HUES64 (cell line): ENCODE data around the gene ESM1.
A peak's percentile ranks its signal among the peaks of the same experiment; 100 is the strongest.
"Not testable (repeated sequence)": the region's sequence is repeated elsewhere in the genome, so short reads cannot be mapped to it uniquely, and the experiment has no call there.

Source experiments
- H3K27ac ChIP-seq: 2 replicates; pipeline ENCODE4 v1.7.0; 2013; ENCODE audit warnings: low read depth, low read length, inconsistent platforms
- H3K27me3 ChIP-seq: 2 replicates; pipeline ENCODE4 v1.6.1; 2013; ENCODE audit warnings: mild to moderate bottlenecking, low read length; ENCODE audit not compliant: insufficient read depth
- H3K36me3 ChIP-seq: 2 replicates; pipeline ENCODE4 v1.6.1; 2013; ENCODE audit warnings: mild to moderate bottlenecking, low read length; ENCODE audit not compliant: insufficient read depth
- H3K4me1 ChIP-seq: 2 replicates; pipeline ENCODE4 v1.6.1; 2013; ENCODE audit warnings: mild to moderate bottlenecking, low read length, moderate library complexity; ENCODE audit not compliant: insufficient read depth
- H3K4me3 ChIP-seq: 2 replicates; pipeline ENCODE4 v1.5.1; 2013; ENCODE audit warnings: mild to moderate bottlenecking, low read length, moderate library complexity
- H3K9ac ChIP-seq: 2 replicates; pipeline ENCODE4 v1.6.1; 2013; ENCODE audit warnings: mild to moderate bottlenecking, low read depth, low read length
- H3K9me3 ChIP-seq: 2 replicates; pipeline ENCODE4 v1.6.1; 2013; ENCODE audit warnings: low read depth, low read length; ENCODE audit not compliant: insufficient read depth
- WGBS: fragments of 150-250, 120-280 bp; methylation state at CpG from one replicate; pipeline ENCODE4 v1.1.7; 2013; ENCODE audit warnings: missing lambda C conversion rate; 5-methylcytosine and 5-hydroxymethylcytosine counted together

Gene ESM1

DNA sequence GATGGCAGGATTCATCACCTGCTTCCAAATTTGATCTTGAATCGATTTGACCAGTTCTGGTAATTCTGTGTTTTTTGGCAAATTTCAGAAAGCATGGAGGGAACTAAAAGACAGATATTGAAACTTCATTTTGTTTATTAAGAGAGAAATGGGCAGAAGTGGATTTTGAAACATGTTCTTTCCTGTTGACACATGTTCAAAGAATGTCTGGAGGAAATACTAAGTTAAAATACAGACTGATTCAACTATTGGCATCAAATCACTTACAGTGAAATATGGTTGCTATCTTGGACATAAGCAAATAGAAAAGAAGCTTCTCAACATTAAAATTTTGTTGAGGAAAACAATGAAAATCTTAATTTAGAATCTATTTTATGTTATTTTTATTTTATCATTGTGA, 19.3 kb upstream of the ESM1 start:
- Histone ChIP-seq H3K4me1 (no peaks in the 10 kb centered on the region), H3K4me3 (no peak overlapping the region), H3K27me3 (no peaks in the 10 kb centered on the region), H3K36me3 (no peaks in the 10 kb centered on the region), H3K9me3 (no peaks in the 10 kb centered on the region), H3K27ac (no peak overlapping the region), H3K9ac (no peak overlapping the region)
- WGBS = 88% methylated on average over 1 of the region's 1 CpG

DNA sequence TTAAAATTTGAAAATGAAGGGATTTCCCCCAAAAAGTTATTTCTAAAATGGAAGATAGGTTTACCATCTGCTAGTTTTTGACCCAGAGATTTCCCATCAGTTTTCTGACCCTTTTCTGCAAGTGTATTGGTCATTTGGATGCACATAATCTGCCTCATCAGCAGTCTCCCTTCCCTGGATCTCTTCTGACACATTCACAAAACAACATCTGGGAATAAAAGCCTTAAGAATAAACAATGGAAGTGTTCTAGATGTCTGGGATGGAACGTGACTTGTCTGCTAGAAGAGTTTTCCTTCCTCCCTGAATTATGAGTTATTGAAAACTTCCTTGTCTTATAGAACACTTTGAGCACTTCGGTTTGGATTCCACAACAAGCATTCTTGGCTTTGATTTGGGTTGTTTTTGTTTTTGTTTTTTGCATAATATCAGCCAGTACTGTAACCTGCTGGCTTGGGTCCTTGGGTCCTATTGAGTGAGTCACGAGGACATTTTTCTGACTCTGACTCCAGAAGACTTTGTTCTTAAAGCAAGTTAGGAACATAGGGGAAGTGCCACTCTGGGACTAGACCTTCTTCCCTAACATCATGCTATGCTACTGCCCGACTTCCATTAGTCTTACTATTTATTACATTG, 18.2 kb upstream of the ESM1 start:
- Histone ChIP-seq H3K9ac (no peak overlapping the region), H3K4me3 (no peak overlapping the region), H3K27ac (no peak overlapping the region), H3K4me1 (no peaks in the 10 kb centered on the region), H3K27me3 (no peaks in the 10 kb centered on the region), H3K9me3 (no peaks in the 10 kb centered on the region), H3K36me3 (no peaks in the 10 kb centered on the region)
- WGBS = 96% methylated on average over 3 of the region's 4 CpGs

DNA sequence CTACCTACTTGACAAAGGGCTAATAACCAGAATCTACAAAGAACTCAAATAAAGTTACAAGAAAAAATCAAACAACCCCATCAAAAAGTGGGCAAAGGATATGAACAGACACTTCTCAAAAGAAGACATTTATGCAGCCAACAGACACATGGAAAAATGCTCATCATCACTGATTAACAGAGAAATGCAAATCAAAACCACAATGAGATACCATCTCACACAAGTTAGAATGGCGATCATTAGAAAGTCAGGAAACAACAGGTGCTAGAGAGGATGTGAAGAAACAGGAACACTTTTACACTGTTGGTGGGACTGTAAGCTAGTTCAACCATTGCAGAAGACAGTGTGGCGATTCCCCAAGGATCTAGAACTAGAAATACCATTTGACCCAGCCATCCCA, 16.8 kb upstream of the ESM1 start:
- WGBS = 83% methylated on average over 1 of the region's 2 CpGs

DNA sequence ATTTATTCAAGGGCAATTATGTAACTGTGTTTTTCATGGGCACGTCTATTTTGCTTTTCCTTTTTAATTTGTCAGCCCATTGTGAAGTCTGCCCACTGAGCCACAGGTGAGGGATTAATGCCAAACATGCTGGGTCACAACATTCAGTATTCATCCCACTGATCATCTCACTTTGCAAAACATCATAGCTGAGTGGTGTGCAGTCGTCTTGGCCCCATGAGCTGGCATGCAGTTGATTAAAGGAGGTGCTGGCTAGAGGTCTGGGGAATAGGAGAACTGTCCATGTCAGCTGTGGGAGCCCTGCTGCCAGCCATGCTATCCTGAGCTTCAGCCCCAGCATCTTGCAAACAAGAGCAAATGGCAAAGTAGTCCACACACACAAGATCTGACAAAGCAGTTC, 11.7 kb upstream of the ESM1 start:
- H3K4me3 ChIP-seq = no peak overlapping the region
- H3K4me1 ChIP-seq = peaks cover 15% of the 10 kb centered on the region
- H3K27ac ChIP-seq = no peak overlapping the region
- no peaks in the 10 kb centered on the region for H3K27me3 ChIP-seq
- no peaks in the 10 kb centered on the region for H3K9me3 ChIP-seq
- no peaks in the 10 kb centered on the region for H3K36me3 ChIP-seq
- 80% methylated on average over 2 of the region's 2 CpGs for WGBS
- no peak overlapping the region for H3K9ac ChIP-seq

More for the DNA sequence above, 16.8 kb upstream of the ESM1 start:
- H3K9ac ChIP-seq, H3K27ac ChIP-seq, H3K9me3 ChIP-seq, H3K4me1 ChIP-seq, H3K27me3 ChIP-seq, H3K36me3 ChIP-seq, H3K4me3 ChIP-seq: not testable (repeated sequence)

DNA sequence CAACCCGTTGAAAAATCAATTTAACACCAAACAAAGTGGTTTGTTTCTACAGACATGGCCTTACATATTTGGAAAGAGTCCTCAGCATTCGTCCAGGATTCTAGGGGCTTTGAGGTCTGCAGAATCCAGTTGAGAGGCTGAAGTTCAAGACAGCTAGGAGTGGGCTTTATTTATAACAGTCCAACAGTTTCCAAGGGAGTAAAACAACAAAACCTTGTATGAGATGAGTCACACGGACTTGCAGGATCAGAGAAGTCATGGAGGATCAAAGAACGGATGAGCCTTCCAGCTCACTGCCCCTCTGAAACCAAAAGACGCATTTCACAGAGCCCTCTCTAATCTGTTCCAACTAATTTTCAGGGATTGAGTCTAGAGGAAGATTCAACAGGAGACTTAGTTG, 11.1 kb upstream of the ESM1 start:
- H3K4me3 ChIP-seq = no peak overlapping the region
- no peak overlapping the region for H3K9ac ChIP-seq
- no peak overlapping the region for H3K27ac ChIP-seq
- H3K4me1 ChIP-seq = peaks cover 15% of the 10 kb centered on the region
- no peaks in the 10 kb centered on the region for H3K9me3 ChIP-seq
- H3K27me3 ChIP-seq = no peaks in the 10 kb centered on the region
- 90% methylated on average over 5 of the region's 5 CpGs for WGBS
- no peaks in the 10 kb centered on the region for H3K36me3 ChIP-seq

DNA sequence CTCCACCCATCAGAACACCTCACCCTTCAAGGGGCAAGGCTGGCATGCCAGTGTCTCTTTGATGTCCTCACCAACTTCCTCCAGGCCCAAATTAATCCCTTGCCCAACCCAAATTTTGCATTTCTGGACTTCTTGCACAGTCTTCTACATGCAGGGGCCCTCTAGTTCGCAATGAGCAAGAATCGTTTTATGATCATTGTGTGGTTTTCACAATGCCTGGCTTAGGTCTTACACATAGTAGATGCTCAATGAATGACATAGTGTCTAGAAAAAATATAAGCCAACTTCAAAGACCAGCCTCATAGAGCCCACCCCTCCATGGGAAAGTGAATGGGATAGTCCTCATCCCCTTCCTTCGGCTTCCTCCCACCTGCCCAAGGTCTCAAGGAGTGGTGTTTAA, 9.8 kb upstream of the ESM1 start:
- H3K27me3 ChIP-seq = no peaks in the 10 kb centered on the region
- H3K9me3 ChIP-seq = no peaks in the 10 kb centered on the region
- H3K4me3 ChIP-seq = no peak overlapping the region
- no peaks in the 10 kb centered on the region for H3K36me3 ChIP-seq
- H3K4me1 ChIP-seq = peaks cover 21% of the 10 kb centered on the region
- 100% methylated on average over 3 of the region's 3 CpGs for WGBS
- no peak overlapping the region for H3K27ac ChIP-seq
- no peak overlapping the region for H3K9ac ChIP-seq

DNA sequence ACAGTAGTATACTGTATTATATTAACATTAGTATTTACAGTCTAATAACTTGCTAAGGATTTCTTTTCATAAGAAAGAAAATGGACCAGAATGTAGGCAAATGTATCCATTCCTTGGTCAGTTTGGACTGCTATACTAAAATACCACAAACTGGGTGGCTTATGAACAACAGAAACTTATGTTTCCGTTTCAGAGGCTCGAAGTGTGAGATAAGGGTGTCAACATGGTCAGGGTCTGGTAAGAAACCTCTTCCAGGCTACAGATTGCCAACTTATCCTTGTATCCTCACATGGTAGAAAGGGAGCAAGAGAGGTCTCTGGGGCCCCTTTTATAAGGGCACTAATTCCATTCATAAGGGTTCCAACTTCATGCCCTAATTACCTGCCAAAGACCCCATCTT, 9.2 kb upstream of the ESM1 start:
- Histone ChIP-seq H3K9me3 (no peaks in the 10 kb centered on the region), H3K27ac (no peak overlapping the region), H3K9ac (no peak overlapping the region), H3K27me3 (no peaks in the 10 kb centered on the region), H3K4me3 (no peak overlapping the region), H3K36me3 (no peaks in the 10 kb centered on the region), H3K4me1 (peaks cover 21% of the 10 kb centered on the region)
- WGBS = 95% methylated on average over 2 of the region's 2 CpGs

DNA sequence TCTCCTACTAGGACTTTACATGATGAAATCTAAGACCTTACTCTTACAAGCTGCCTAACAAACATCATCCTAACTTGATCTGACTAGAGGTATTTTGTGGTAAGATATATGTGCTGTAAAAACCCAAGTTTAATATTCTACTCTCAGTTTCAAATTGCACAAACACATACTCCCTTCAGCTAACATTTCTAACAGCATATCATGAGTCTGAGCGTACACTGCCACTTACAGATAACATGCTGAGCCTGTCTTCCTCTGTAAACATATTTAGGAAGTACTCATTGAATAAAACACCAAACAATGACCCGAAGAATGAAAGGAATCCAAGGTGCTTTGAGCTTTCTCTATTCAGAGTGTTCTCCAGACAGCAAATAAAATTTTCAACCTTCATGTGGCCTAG, 7.9 kb upstream of the ESM1 start:
- H3K36me3 ChIP-seq = no peaks in the 10 kb centered on the region
- H3K4me1 ChIP-seq = peaks cover 25% of the 10 kb centered on the region
- H3K27ac ChIP-seq = no peak overlapping the region
- H3K4me3 ChIP-seq = 0 out of 2 replicates have a peak overlapping the region, but pooled peaks have one; percentile 2
- H3K9ac ChIP-seq = no peak overlapping the region
- 33% methylated on average over 2 of the region's 2 CpGs for whole genome bisulfite sequencing
- H3K9me3 ChIP-seq = no peaks in the 10 kb centered on the region
- H3K27me3 ChIP-seq = no peaks in the 10 kb centered on the region

DNA sequence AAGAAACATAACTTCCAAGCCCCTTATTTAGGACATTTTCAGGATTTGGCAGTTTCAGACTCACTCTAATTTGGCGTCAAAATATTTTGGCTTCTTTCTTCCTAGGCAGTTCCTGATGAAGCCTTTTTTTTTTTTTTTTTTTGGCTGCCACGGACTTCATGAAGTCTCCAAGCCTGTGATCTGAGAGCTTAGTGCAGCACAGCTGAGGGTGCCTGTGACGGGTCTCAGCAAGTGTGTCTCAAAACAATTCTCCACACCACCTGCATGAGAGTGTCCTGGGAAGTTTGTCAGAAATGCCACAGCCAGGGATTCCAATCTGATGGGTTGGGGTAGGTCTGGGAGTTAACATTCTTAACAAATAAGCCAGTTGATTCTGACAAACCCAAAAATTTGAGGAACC, 6.0 kb upstream of the ESM1 start:
- Histone ChIP-seq H3K9me3 (no peaks in the 10 kb centered on the region), H3K4me3 (no peak overlapping the region), H3K27ac (no peak overlapping the region), H3K4me1 (peaks cover 35% of the 10 kb centered on the region), H3K9ac (no peak overlapping the region), H3K27me3 (no peaks in the 10 kb centered on the region), H3K36me3 (no peaks in the 10 kb centered on the region)
- WGBS = 63% methylated on average over 3 of the region's 3 CpGs

DNA sequence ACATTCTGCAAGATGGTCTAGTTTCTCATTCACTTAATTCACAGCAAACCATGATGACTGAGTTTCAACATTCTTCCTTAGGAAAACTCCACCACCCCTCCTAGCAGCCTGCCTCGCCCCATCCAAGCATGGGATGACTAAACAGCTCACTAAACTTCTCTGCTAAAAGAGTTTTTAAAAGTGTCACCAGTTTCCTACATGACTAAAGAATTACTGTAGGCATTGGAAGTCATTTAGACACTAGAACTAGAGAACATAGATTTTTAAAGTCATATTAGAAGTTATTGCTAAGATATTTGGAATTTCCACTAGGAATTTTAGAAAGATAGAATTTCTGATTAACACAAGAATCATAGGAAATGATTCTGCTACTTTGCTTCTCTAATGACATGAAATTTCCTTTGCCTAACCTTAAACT, 5.5 kb upstream of the ESM1 start:
- no peak overlapping the region for H3K9ac ChIP-seq
- H3K27me3 ChIP-seq = no peaks in the 10 kb centered on the region
- no peaks in the 10 kb centered on the region for H3K36me3 ChIP-seq
- 86% methylated on average over 1 of the region's 1 CpG for WGBS
- no peak overlapping the region for H3K4me3 ChIP-seq
- H3K9me3 ChIP-seq = no peaks in the 10 kb centered on the region
- H3K4me1 ChIP-seq = peaks cover 37% of the 10 kb centered on the region
- no peak overlapping the region for H3K27ac ChIP-seq

DNA sequence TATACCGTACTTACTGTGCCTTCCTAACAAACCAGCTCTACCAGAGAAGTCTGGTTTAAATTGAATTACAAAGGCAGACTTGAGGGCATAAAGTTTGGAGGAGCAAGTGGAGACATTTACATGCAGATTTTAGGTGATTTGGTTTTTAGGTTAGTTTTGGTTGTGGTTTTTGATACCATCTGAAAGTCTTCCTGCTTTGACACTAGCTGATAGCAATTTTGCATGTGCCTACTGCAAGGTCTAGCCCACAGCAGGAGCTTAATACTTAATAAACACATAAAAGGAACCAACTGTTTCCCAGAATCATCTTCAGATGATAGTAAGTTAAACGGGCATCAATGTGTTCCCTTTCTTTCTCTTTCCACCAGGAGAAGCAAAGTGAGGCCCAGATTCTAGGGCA, 3.4 kb upstream of the ESM1 start:
- Histone ChIP-seq H3K9me3 (no peaks in the 10 kb centered on the region), H3K27ac (no peak overlapping the region), H3K9ac (no peak overlapping the region), H3K4me3 (no peak overlapping the region), H3K36me3 (no peaks in the 10 kb centered on the region), H3K27me3 (no peaks in the 10 kb centered on the region), H3K4me1 (peaks cover 36% of the 10 kb centered on the region)
- no CpG with 5 or more reads among the region's 2 CpGs for whole genome bisulfite sequencing

DNA sequence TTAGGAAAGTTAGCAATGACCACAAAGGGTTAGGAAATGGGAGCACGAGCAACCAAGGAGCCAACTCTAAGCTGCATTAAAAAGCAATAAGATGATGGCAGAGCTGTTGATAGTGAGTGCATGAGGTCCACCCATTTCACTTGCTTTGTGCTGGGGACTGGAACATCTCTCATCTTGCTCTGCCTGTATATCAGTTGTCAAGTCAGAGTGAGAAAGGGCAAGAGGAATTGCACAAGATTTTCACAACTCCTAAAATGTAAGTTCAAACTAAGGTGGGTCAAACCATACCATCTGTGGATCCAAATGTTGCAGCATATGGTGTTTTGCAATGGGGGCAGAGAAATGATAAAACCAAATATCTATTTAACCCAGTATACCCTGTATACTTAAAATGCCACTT, 2.8 kb upstream of the ESM1 start:
- no peak overlapping the region for H3K9ac ChIP-seq
- peaks cover 30% of the 10 kb centered on the region for H3K4me1 ChIP-seq
- H3K27me3 ChIP-seq = no peaks in the 10 kb centered on the region
- H3K36me3 ChIP-seq = no peaks in the 10 kb centered on the region
- H3K4me3 ChIP-seq = no peak overlapping the region
- WGBS = 82% methylated on average over 1 of the region's 1 CpG
- no peak overlapping the region for H3K27ac ChIP-seq
- H3K9me3 ChIP-seq = no peaks in the 10 kb centered on the region
